Activated CD4-positive, alpha-beta T cell treated with anti-CD3 and anti-CD28 coated beads, Interleukin-2, amount 50 U/mL, for 24 hours (primary cell): ENCODE measurements around the gene WASF2.

Experiments
- DNase-seq, 2 donors: peaks; one replicate each; pipeline ENCODE4 v3.0.0-alpha.2; 2020; ENCODE audit warnings: low read depth in 1 of 2, low spot score in 1 of 2

The WASF2 gene

GRCh38 chr1:27361553-27361952, 128.4 kb downstream of the WASF2 start:
- DNase-seq = no peak

- DNase-seq = no peak
Observed at GRCh38 chr1:27361044-27361402, 128.9 kb downstream of the WASF2 start.

GRCh38 chr1:27360159-27361043, 129.6 kb downstream of the WASF2 start:
- no peak for DNase-seq

- DNase-seq = no peak
Observed at GRCh38 chr1:27359822-27360158, 130.2 kb downstream of the WASF2 start.

- DNase-seq = no peak
Observed at GRCh38 chr1:27358928-27359313, 131.0 kb downstream of the WASF2 start.

- no peak for DNase-seq
Observed at GRCh38 chr1:27358038-27358927, 131.7 kb downstream of the WASF2 start.

GRCh38 chr1:27357281-27358037, 132.5 kb downstream of the WASF2 start:
- peak; percentile 74 to 76 for DNase-seq

GRCh38 chr1:27356619-27357280, 133.2 kb downstream of the WASF2 start:
- no peak for DNase-seq

- no peak for DNase-seq
Observed at GRCh38 chr1:27356277-27356618, 133.7 kb downstream of the WASF2 start.

- no peak for DNase-seq
Observed at GRCh38 chr1:27355683-27356082, 134.3 kb downstream of the WASF2 start.
